HG03565 (cell line): ENCODE measurements around the gene TBC1D9.
A peak's percentile ranks its signal among the peaks of the same experiment; 100 is the strongest.
"Not testable (repeated sequence)": the region's sequence is repeated elsewhere in the genome, so short reads cannot be mapped to it uniquely, and the experiment has no call there.

ENCODE experiments used
- ATAC-seq: cut with Tn5 transposase; IDR thresholded peaks from one replicate; pipeline ENCODE4 v1.9.1; 2021; ENCODE audit warnings: mild to moderate bottlenecking, moderate library complexity; ENCODE audit not compliant: unreplicated experiment

TBC1D9 gene

DNA sequence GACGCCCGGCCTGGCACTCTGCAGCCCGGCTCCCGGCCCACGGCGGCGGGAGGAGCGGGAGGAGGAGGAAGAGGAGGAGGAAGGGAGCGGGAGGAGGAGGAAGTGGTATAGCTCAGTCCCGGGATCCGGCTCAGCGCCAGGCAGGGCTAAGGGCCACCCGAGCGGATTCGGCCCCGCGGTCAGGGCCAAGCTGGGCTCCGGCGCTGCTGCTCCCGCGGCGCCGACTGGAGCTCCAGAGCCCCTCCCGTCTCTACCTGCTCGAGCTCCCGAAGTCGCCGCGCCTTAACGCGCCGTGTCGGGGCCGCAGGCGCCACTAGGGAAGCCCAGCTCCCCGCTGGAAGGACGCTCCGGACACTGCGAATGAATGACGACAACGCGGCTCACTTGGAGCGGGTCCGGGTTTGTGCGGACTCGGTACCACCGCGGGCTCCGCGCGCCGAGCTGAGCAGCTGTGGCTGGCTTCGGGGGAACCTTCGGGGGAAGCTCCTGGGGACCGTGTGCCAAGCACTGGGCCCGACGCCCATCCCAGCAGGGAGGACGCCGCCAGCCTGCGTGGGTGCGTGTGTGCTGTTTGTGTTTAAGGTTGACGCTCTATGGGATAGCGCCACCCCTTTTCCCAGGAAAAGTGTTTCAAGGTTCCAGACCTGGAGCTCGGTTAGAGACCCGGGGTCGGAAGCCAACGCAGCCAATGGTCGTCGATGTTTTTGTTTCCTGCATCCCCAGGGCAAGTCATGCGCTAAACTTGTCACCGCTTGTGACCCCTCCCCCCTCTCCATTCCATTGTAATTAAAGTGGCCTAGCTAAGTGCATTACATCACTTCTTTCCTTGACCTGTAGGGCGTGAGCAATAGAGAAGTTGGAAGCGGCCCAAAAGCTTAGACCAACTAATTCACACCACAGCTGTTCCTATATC, at the start of gene TBC1D9:
TBC1D9 (minus strand) TSS at position 67 of the 913 bp plus-strand sequence. CDS start 340 bp downstream, outside the sequence.
- peak; percentile 25 for ATAC-seq

DNA sequence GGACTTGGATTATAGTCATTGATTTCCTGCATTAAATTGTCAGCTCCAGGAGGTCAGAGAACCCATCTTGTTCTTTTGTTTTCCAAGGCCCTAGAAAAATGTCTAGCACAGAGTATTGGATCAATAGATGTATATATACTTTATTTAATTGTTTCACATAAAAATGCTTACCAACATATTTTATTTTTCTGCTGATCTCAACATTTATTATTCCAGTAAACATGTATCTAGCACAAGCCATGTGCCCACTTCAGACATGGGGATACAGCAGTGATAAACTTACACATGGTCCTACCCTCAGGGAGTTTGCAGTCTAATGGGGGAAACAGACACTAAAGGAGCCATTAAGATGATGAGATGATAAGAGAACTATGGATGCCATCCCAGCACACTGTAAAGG, 49.1 kb upstream of the TBC1D9 start:
- ATAC-seq: no peak

DNA sequence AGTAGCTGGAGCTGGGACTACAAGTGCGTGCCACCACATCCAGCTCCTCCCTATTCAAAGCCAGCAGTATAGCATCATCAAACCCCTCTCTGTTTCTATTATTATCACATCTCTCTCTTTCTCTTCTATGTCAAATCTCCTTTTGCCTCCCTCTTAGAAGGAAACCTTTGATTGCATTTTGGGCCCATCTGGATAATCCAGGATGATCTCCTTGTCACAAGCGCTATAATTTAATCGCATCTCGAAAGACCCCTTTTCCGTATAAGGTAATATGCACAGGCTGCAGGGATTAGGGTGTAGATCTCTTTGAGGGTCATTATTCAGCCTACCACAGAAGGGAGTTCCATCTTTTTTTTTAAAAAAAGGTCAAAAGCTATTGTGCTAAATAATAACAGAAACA, 46.4 kb upstream of the TBC1D9 start:
- ATAC-seq: no peak

DNA sequence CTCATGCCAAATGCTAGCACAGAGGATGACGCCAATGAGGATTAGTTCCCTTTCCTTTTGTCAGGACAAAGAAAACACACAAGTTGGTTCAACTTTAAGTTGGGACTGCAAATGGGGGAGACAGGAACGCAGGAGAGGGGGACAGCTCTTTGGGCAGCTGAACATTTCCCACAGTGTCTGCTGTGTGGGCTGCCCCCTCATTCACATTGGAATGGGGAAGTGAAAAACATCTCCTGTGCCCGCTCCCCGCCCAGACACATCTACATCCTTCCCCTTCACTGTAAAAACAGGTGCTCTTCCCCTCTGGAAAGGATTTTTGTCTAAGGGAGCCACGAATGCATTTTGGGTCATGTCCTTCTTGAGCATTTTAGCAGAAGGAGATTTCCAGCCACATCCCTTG, 44.5 kb upstream of the TBC1D9 start:
- no peak for ATAC-seq

DNA sequence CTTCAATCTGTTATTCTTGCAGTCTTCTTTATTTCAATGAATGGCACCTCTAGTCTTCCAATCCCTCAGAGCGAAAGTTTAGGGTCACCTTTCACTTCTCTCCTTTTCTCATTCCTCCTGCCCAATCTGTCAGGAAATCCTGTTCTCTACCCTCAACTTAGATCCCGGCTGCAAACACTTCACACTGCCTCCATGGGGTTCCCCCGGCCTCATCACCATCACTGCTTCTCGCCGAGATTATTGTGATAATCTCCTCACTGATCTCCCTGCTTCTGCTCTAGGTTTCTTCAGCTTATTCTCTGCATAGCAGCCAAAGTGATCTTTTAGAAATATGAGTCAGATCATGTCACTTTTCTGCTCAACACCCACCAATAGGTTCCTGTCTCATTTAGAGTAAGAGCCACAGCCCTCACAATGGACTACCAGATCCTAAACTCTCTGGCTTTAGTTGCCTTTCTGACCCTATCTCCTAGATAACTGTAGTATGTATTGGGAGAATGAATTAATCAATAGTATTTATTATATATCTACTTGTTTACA, 43.6 kb upstream of the TBC1D9 start:
- ATAC-seq: peak; percentile 50

GRCh38 chr4:140793291-140793690, 37.1 kb upstream of the TBC1D9 start:
- no peak for ATAC-seq

DNA sequence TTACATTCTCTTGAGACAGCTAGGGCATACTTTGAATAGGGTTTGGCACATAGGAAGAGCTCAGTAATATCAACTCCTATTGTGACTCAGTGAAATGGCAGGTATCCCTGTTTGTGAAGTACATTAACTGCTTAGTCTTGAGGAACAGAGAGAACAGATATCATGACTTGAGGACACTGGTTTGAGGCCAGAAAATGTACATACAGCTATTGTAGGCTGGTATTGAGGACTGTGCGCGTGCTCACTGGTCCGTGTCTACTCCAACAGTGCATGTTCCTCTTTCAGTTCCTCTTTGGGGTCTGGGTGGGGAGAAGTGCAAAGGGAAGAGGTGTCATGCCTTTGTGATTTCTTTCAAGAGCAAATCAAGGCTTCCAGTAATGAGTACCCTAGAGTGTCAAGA, 34.6 kb upstream of the TBC1D9 start:
- ATAC-seq: peak; percentile 89

DNA sequence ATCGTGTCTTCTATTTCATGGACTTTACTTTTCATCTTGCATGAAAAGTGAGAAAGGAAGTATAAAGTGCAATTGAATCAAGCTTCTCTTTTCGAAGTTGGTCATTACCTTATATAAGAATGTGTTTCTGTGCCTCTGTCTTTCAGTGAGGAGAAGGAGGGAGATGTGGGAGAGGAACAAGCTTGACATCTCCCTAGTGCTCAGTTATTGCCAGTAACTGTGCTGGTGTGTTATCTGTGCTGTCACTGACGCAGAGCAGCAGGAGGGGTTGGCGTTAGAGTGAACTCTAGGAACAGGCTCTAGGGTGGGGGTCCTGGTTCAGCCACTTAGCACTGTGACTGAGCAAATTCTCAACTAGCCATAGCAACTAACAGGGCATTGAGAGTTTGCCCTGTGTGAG, 34.0 kb upstream of the TBC1D9 start:
- ATAC-seq: no peak

DNA sequence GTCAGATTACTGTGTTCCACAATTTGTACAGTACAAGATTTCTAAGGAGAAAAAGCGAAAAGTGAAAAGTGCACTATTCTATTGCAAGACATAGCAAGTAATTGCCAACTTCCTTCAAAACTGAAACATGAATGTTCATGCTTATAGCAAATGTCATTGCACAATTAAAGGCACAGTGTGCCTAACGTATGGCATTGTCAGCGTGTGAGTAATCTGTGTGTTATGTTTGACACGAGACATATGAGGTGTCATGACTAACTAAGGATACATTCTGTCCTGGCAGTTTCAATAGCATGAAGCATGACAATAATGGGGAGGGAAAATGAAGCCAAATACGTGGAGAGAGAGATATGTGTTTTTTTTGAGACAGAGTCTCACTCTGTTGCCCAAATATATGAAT, 33.6 kb upstream of the TBC1D9 start:
- peak; percentile 36 for ATAC-seq

DNA sequence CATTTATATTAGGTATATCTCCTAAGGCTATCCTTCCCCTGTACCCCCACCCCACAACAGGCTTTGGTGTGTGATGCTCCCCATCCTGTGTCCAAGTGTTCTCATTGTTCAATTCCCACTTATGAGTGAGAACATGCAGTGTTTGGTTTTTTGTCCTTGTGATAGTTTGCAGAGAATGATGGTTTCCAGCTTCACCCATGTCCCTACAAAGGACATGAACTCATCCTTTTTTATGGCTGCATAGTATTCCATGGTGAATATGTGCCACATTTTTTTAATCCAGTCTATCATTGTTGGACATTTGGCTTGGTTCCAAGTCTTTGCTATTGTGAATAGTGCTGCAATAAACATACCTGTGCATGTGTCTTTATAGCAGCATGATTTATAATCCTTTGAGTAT, 26.6 kb upstream of the TBC1D9 start:
- ATAC-seq: not testable (repeated sequence)

GRCh38 chr4:140781596-140781995, 25.4 kb upstream of the TBC1D9 start:
- ATAC-seq: no peak

- no peak for ATAC-seq
Observed at GRCh38 chr4:140777894-140778293, 21.7 kb upstream of the TBC1D9 start.

- ATAC-seq: no peak
Observed at GRCh38 chr4:140777386-140777785, 21.2 kb upstream of the TBC1D9 start.

GRCh38 chr4:140776556-140776955, 20.4 kb upstream of the TBC1D9 start:
- no peak for ATAC-seq

GRCh38 chr4:140774956-140775355, 18.8 kb upstream of the TBC1D9 start:
- no peak for ATAC-seq

- ATAC-seq: no peak
Observed at GRCh38 chr4:140774510-140774909, 18.3 kb upstream of the TBC1D9 start.

- no peak for ATAC-seq
Observed at GRCh38 chr4:140769209-140769608, 13.0 kb upstream of the TBC1D9 start.

GRCh38 chr4:140764785-140765392, 8.7 kb upstream of the TBC1D9 start:
- no peak for ATAC-seq

DNA sequence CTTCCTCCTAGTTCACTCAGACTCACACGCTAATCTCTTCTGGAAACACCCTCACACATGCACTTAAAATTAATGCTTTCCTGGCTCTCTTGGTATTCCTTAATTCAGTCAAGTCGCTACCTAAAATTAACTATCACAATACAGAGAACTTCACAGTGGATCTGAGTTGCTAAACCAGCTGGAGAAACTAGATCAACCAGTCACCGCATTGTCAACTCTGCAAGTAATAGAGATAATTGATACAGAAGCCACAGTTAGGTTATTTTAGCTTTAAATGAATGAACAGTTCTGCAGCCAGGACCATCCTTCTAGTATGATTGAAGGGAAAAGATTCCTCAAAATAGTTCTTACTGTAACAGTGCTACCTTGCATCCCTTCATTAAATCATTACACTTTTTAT, 6.0 kb upstream of the TBC1D9 start:
- ATAC-seq: no peak

DNA sequence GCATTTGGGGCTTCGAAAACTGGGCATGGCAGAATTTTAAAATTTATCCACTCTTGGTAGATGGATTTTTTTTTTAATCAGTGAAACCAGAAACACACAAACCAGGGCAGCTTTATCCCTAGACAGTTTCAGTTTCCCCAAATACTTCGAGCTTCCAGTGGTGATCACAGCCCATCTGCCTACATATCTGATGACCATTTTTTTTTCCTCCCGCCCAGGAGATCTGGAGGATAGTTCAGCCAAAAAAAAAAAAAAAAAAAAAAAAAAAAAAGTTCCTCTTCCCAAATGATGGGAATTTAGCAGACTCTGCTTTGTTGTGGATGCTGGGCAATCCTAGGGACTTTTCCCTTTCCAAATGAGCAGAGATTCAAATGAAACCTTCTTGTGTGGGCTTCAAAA, 1.0 kb upstream of the TBC1D9 start:
- ATAC-seq: no peak

DNA sequence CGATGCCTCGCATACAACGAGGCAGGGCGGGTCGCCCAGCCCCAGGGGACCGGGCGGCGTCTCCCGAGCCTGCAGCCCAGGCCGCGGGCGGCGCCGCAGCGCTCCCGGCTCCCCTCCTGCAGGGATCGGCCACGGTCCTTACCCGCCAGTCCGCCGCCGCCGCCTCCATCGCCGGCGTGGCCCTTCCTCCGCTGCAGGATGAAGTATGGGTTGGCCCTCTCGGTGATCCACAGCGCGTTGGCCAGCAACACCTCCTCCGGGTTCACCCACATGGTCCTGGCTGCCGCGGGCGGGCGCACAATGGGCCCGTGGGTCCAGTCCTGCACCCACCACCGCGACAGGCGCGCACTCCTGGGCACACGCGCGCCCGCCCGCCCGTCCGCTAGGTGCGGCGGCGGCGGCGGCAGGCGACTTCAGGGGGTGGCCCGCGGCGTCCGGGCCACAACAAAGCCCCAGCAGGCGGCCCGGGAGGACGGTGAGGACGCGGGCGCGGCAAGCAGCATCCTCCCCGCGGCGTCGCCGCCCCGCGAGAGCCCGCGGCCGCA, 339 bp downstream of the TBC1D9 start:
- peak; percentile 38 for ATAC-seq
